Loucy (cell line): ENCODE results near the gene CNOT2.

Experiments used
- CTCF ChIP-seq: fragments of 200-600 bp; sonication (generic); conservative IDR thresholded peaks from 2 replicates; pipeline ENCODE4 v1.5.1; 2014; ENCODE audit warnings: mild to moderate bottlenecking, antibody characterized with exemption, low read length
- EZH2phosphoT487 ChIP-seq: fragments of 200-600 bp; IDR thresholded peaks from 2 replicates; pipeline ENCODE4 v1.6.1; 2018; ENCODE audit warnings: antibody characterized with exemption, mild to moderate bottlenecking, moderate library complexity, borderline replicate concordance

DNA sequence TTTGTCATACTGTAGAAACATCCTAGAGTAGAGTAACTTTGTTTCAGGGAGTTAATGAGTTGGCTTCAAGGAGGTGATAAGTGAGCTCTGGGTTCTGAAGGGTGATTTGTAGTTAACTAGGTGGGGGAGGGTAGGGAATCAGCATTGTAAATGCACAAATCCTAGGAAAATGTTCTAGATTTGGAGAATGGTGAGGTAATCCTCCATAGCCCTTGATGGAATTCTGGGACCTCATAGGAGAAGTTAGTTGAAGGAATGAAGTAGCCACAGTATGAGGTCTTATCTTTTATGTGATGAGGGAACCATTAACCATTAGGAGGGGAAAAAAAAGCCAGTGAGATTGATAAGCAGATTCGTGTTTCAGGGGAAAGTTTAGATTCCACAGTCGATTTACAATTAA, 8.0 kb downstream of the CNOT2 start:
- TF ChIP-seq EZH2phosphoT487, result no peak
- TF ChIP-seq CTCF, result no peak
